ENCODE data around the gene CIART.
A peak's percentile ranks its signal among the peaks of the same experiment; 100 is the strongest.

DNA sequence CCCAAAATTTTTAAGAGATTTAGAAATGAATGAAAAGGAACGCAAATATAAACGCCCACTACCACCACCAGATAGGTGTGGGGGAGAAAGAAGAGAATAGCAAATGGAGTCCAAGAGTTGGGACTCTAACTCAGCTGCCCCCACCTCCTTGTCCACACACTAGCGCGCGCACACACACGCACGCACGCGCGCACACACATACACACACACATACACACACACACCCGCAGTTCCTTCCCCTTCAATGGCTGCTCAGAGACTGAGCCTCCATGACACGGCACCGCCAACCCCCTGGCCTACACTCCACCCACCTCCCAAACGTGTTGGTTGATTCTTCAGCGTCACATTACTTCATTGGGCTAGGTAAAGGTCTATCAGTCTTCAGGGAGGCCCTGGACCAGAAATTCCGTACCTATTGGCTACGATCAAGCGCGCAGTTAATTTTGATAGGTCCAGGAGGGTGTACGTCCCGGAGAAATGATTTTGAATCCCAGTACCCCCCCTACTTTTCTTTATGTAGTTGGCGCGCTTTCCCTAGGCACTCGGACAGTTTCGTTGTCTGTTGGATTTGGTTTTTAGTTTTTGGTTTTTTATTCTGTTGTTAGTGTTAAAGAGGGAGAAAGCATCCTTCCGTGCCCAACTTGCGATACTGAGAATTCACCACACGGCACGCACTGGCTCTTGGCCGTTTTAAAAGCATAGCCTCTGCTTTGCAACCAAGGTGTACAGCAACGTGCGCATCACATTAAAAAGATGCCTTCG, 46.3 kb upstream of the CIART start, which contains the start of gene ANP32E:
- TF ChIP-seq, protein P1, sequence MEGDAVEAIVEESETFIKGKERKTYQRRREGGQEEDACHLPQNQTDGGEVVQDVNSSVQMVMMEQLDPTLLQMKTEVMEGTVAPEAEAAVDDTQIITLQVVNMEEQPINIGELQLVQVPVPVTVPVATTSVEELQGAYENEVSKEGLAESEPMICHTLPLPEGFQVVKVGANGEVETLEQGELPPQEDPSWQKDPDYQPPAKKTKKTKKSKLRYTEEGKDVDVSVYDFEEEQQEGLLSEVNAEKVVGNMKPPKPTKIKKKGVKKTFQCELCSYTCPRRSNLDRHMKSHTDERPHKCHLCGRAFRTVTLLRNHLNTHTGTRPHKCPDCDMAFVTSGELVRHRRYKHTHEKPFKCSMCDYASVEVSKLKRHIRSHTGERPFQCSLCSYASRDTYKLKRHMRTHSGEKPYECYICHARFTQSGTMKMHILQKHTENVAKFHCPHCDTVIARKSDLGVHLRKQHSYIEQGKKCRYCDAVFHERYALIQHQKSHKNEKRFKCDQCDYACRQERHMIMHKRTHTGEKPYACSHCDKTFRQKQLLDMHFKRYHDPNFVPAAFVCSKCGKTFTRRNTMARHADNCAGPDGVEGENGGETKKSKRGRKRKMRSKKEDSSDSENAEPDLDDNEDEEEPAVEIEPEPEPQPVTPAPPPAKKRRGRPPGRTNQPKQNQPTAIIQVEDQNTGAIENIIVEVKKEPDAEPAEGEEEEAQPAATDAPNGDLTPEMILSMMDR (IDR thresholded peaks at IDR 0.05) = peak in 2 of 4 experiments; percentile 35 to 39
- peak; percentile 87 to 95 for TF ChIP-seq POLR2A (IDR thresholded peaks at IDR 0.05)

All from uterus (tissue), 2 donors.